CD4-positive, alpha-beta T cell (primary cell): Measurements from ENCODE around the gene ZNF679. TPM values are rescaled to one million over a fixed set of nuclear protein-coding genes. Genes with fewer than 3 reads are reported as not detected.
"Not testable (repeated sequence)": the region's sequence is repeated elsewhere in the genome, so short reads cannot be mapped to it uniquely, and the experiment has no call there.

Experiments used
- ATAC-seq: fragments of 200-7000 bp; cut with Tn5 transposase; one replicate; pipeline ENCODE4 v1.10.0; 2022; ENCODE audit warnings: mild to moderate bottlenecking; ENCODE audit not compliant: poor library complexity
- CTCF ChIA-PET: fragments of 350-600 bp; sonication (Branson Sonifier 250); formaldehyde crosslinking; loops from one replicate; lab custom pipeline; 2021; ENCODE audit warnings: antibody characterized with exemption, inconsistent platforms; lab: Charles Lee
- POLR2A ChIA-PET: fragments of 350-600 bp; sonication (Branson Sonifier 250); formaldehyde crosslinking; loops from one replicate; lab custom pipeline; 2021; ENCODE audit warnings: antibody characterized with exemption, inconsistent platforms; lab: Charles Lee
- DNase-seq, 14 experiments: peaks; one replicate each; pipeline ENCODE4 v3.0.0-alpha.2; 2013 to 2020; ENCODE audit warnings: mixed read lengths in 2 of 14
- H3K27ac ChIP-seq, 2 donors: one replicate each; pipeline versions ENCODE4 v1.5.1 to v1.7.0; 2013; ENCODE audit warnings: low read length in 2 of 2, low read depth in 1 of 2, mild to moderate bottlenecking in 1 of 2
- H3K27me3 ChIP-seq, 2 experiments: 1 replicate in 1 of 2; 2 replicates in 1 of 2; pipeline versions ENCODE4 v1.6.1 to v1.7.0; 2013; ENCODE audit warnings: low read length in 2 of 2, control low read depth in 1 of 2, mild to moderate bottlenecking in 1 of 2, moderate library complexity in 1 of 2; ENCODE audit not compliant: insufficient read depth in 2 of 2, control insufficient read depth in 1 of 2
- H3K36me3 ChIP-seq: one replicate; pipeline ENCODE4 v1.6.1; 2013; ENCODE audit warnings: low read length, control low read depth; ENCODE audit not compliant: insufficient read depth
- H3K4me1 ChIP-seq: one replicate; pipeline ENCODE4 v1.6.1; 2013; ENCODE audit warnings: low read length, control low read depth; ENCODE audit not compliant: insufficient read depth
- H3K4me3 ChIP-seq: one replicate; pipeline ENCODE4 v1.5.1; 2013; ENCODE audit warnings: mild to moderate bottlenecking, low read length, moderate library complexity
- H3K9me3 ChIP-seq, 2 experiments: 1 replicate in 1 of 2; 2 replicates in 1 of 2; pipeline versions ENCODE4 v1.6.1 to v1.7.0; 2013; ENCODE audit warnings: low read length in 2 of 2, mild to moderate bottlenecking in 2 of 2, control low read depth in 1 of 2, moderate library complexity in 1 of 2; ENCODE audit not compliant: control insufficient read depth in 1 of 2, insufficient read depth in 1 of 2
- H3K27ac Mint-ChIP-seq: one replicate; pipeline ENCODE4 v1.8.0; 2020; ENCODE audit warnings: mixed read lengths
- H3K27me3 Mint-ChIP-seq: one replicate; pipeline ENCODE4 v1.8.0; 2021; ENCODE audit warnings: mixed read lengths
- H3K36me3 Mint-ChIP-seq: one replicate; pipeline ENCODE4 v1.8.0; 2021; ENCODE audit warnings: low read depth, mixed read lengths
- H3K4me1 Mint-ChIP-seq: one replicate; pipeline ENCODE4 v1.8.0; 2021; ENCODE audit warnings: low read depth, mixed read lengths
- H3K4me3 Mint-ChIP-seq: one replicate; pipeline ENCODE4 v1.8.0; 2020; ENCODE audit warnings: mild to moderate bottlenecking, mixed read lengths
- H3K9me3 Mint-ChIP-seq: one replicate; pipeline ENCODE4 v1.8.0; 2020; ENCODE audit warnings: mixed read lengths
- CTCF ChIP-seq: fragments of 200-600 bp; IDR thresholded peaks from one replicate; pipeline ENCODE4 v1.8.0; 2022; ENCODE audit warnings: antibody characterized with exemption, mild to moderate bottlenecking
- intact Hi-C, 2 experiments: fragments of 100-400 bp; cut with DNase I in 1 of 2; cut with micrococcal nuclease in 1 of 2; formaldehyde crosslinking; loops; one replicate each; pipeline versions ENCODE4 v1.15.1 to v1.9.0; 2023 to 2025; cut with DNase I, micrococcal nuclease
- total RNA-seq, 174 experiments: library from RNA in 2 of 174; stranded (reverse) in 2 of 174; gene quantifications; one replicate each; pipeline ENCODE4 v1.2.3 and lab custom pipeline; 2021 to 2026

Gene ZNF679
- total RNA-seq, 2 experiments from 2014 or later = not detected

DNA sequence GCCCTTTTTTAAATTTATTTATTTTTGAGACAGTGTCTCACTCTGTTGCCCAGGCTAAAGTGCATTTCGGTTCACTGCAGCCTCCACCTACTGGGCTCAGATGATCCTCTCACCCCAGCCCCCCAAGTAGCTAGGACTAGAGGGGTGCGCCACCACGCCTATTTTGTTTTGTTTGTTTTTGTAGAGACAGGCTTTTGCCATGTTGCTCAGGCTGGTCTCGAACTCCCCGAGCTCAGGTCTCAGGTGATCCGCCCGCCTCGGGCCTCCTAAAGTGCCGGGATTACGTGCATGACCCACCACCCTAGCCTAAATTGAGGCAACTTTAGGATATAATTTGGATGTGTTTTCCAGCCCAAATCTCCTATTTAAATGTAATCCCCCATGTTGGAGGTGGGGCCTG is 86.3 kb downstream of the ZNF679 start:
- no peak for TF ChIP-seq CTCF
- Histone ChIP-seq H3K27ac (peak overlapping the region in 1 of 2 donors; percentile 84), H3K9me3 (no peaks in the 10 kb centered on the region), H3K36me3 (peaks cover 3% of the 10 kb centered on the region), H3K4me1 (peaks cover 23% of the 10 kb centered on the region), H3K27me3 (no peaks in the 10 kb centered on the region), H3K4me3 (peak overlapping the region; percentile 99)
- peaks cover 35% of the 10 kb centered on the region for H3K4me1 Mint-ChIP-seq
- H3K27ac Mint-ChIP-seq = peak overlapping the region; percentile 93
- POLR2A ChIA-PET = interaction anchor here (1.0 to 3.3 kb wide), 7 partner anchors 11 to 413 kb away, joined by 3 to 25 read pairs (median 13); partner anchors contain the start of genes ZNF107 and ZNF680
- CTCF ChIA-PET = no interaction called here
- no peaks in the 10 kb centered on the region for H3K27me3 Mint-ChIP-seq
- peaks cover 41% of the 10 kb centered on the region for H3K36me3 Mint-ChIP-seq
- DNase-seq (peak in 1 of 14 experiments; percentile 5), ATAC-seq (no peak)
- intact Hi-C loops = loop anchor here (5.0 to 10.0 kb wide), 9 partner anchors 33 to 1560 kb away; partner anchors contain the start of genes ERV3-1 (in 1 of the 2), VKORC1L1 (in 1 of the 2), ZNF107 (in 1 of the 2) and ZNF138 (in 1 of the 2)
- H3K4me3 Mint-ChIP-seq = peak overlapping the region; percentile 96
- no peaks in the 10 kb centered on the region for H3K9me3 Mint-ChIP-seq

GRCh38 chr7:64316031-64316742 is 87.9 kb downstream of the ZNF679 start:
- H3K36me3 ChIP-seq, CTCF ChIA-PET, DNase-seq, H3K9me3 Mint-ChIP-seq, H3K27ac ChIP-seq, H3K27me3 Mint-ChIP-seq, H3K4me3 ChIP-seq, H3K9me3 ChIP-seq, H3K27me3 ChIP-seq, ATAC-seq: not testable (repeated sequence)
- Mint-ChIP-seq H3K4me3 (peak overlapping the region; percentile 96), H3K4me1 (peaks cover 35% of the 10 kb centered on the region), H3K36me3 (peaks cover 57% of the 10 kb centered on the region), H3K27ac (peak overlapping the region; percentile 93)
- H3K4me1 ChIP-seq = peaks cover 23% of the 10 kb centered on the region
- intact Hi-C loops = loop anchor here (5.0 to 10.0 kb wide), 3 partner anchors 246 to 1559 kb away; partner anchors contain the start of genes ERV3-1 (in 1 of the 2), VKORC1L1 (in 1 of the 2) and ZNF680 (in 1 of the 2)
- POLR2A ChIA-PET = interaction anchor here (3.3 kb wide), 1 partner anchor 350 kb away, joined by 25 read pairs; the partner anchor contains the start of gene ZNF107

Other genes starting within 250 kb of the ZNF679 start
- gene ZNF722, start 229.6 kb upstream of the ZNF679 start, total RNA-seq = not detected
- gene ZNF727, start 183.0 kb upstream of the ZNF679 start, total RNA-seq = under 1 TPM; 0.58 to 0.89 TPM
- not detected for gene ZNF735, start 21.3 kb upstream of the ZNF679 start, total RNA-seq
- gene ZNF736, start 85.5 kb downstream of the ZNF679 start, total RNA-seq = 10 to 100 TPM; 29.9 to 30.8 TPM